ENCODE data around the gene ZBTB20. TPM values are rescaled to one million over a fixed set of nuclear protein-coding genes. Genes with fewer than 3 reads are reported as not detected.

ZBTB20 gene
- total RNA-seq, 3 donors from 2014 or later (not counting 1 experiment from before 2014, with no cell fraction given) = 52.7 to 58.3 (median 55.9) TPM

DNA sequence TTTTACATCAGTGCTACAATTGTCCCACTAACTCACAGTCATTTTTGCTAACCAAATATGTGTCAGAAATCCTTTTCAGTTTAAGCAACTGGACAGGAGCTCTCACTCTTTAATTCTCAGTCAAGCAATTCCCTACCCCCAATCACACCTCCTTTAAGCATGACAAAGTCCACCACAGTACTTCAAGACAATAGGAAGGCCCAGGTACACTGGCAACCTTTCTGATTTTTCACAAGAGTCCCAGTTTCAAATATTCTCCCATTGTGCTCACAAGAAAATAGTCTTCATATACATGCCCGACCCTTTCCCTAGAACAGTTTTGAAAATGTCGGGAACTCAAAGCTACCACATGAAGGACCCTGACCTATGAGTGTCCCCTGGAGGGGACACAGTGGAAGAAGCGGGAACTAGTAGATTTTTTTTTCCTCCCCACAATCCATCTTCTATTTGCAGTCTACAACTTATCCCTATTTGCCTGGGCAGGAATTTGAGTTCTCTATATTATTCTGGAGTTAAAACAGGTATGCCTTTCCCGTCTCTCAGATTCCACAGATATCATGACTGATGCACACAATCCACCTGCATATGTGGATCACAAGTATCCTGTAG, 439.7 kb downstream of the ZBTB20 start:
- no peaks in the 10 kb centered on the region for H3K36me3 Mint-ChIP-seq
- ATAC-seq = no peak

DNA sequence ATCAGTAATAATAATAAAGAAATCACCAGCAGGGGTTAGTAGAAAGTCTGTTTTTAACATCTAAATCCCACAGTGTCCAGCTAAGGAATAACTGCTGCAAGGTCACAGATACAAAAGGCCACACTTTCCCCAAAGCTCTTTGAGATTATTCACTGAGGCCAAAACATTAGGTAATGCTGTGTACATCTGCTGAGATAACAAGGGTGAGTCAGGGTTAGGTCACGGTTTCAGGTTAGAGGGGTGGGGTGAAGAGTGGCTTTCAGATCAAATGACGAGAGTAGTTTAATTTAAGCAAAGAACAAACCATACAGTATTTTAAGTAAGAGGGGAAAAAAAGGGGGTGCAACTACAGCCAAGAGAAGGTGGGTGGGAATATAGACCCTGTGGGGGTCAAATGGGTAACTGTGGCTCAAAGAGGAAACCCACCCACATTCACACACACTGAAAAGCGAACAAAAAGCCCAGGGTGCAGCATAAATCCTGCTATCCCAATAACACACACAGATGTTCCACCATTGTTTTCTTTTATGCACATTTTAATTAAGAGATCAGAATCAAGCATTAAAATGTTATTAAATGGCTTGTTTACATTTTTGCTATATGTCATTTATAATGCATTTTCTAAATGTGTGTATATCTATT, 440.4 kb downstream of the ZBTB20 start:
- no peaks in the 10 kb centered on the region for H3K9me3 Mint-ChIP-seq
- DNase-seq = no peak
- no peaks in the 10 kb centered on the region for H3K27me3 Mint-ChIP-seq (ENCODE audit: low read depth in 2 of 2)
- Histone ChIP-seq H3K9me3 (ENCODE audit: control insufficient read depth, insufficient read depth, low read length) (no peaks in the 10 kb centered on the region), H3K4me3 (ENCODE audit: low read length) (no peak overlapping the region), H3K4me1 (ENCODE audit: control insufficient read depth, insufficient read depth, low read length) (no peaks in the 10 kb centered on the region), H3K27me3 (ENCODE audit: control insufficient read depth, insufficient read depth, low read length) (no peaks in the 10 kb centered on the region), H3K27ac (ENCODE audit: low read length) (no peak overlapping the region), H3K36me3 (ENCODE audit: control insufficient read depth, insufficient read depth, low read length) (no peaks in the 10 kb centered on the region)
- H3K4me1 Mint-ChIP-seq = peaks cover 5 to 13% of the 10 kb centered on the region in 2 donors
- no peak for TF ChIP-seq CTCF (IDR thresholded peaks at IDR 0.05)
- ATAC-seq = no peak
- H3K4me3 Mint-ChIP-seq = no peak overlapping the region
- H3K27ac Mint-ChIP-seq = no peak overlapping the region
- intact Hi-C loops (cut with micrococcal nuclease) = no loop called here
- H3K36me3 Mint-ChIP-seq = no peaks in the 10 kb centered on the region
- 69% methylated on average over 2 of the region's 3 CpGs for WGBS (ENCODE audit: insufficient coverage)

More for the DNA sequence above, 439.7 kb downstream of the ZBTB20 start:
- no peak for TF ChIP-seq CTCF (IDR thresholded peaks at IDR 0.05)
- Mint-ChIP-seq H3K4me1 (peaks cover 5 to 13% of the 10 kb centered on the region in 2 donors), H3K27me3 (ENCODE audit: low read depth in 2 of 2) (no peaks in the 10 kb centered on the region), H3K9me3 (no peaks in the 10 kb centered on the region), H3K27ac (no peak overlapping the region), H3K4me3 (no peak overlapping the region)
- WGBS (ENCODE audit: insufficient coverage) = 98% methylated on average over 3 of the region's 4 CpGs
- Histone ChIP-seq H3K4me1 (ENCODE audit: control insufficient read depth, insufficient read depth, low read length) (no peaks in the 10 kb centered on the region), H3K27me3 (ENCODE audit: control insufficient read depth, insufficient read depth, low read length) (no peaks in the 10 kb centered on the region), H3K27ac (ENCODE audit: low read length) (no peak overlapping the region), H3K36me3 (ENCODE audit: control insufficient read depth, insufficient read depth, low read length) (no peaks in the 10 kb centered on the region), H3K9me3 (ENCODE audit: control insufficient read depth, insufficient read depth, low read length) (no peaks in the 10 kb centered on the region), H3K4me3 (ENCODE audit: low read length) (no peak overlapping the region)
- intact Hi-C loops (cut with micrococcal nuclease) = no loop called here
- DNase-seq = no peak

DNA sequence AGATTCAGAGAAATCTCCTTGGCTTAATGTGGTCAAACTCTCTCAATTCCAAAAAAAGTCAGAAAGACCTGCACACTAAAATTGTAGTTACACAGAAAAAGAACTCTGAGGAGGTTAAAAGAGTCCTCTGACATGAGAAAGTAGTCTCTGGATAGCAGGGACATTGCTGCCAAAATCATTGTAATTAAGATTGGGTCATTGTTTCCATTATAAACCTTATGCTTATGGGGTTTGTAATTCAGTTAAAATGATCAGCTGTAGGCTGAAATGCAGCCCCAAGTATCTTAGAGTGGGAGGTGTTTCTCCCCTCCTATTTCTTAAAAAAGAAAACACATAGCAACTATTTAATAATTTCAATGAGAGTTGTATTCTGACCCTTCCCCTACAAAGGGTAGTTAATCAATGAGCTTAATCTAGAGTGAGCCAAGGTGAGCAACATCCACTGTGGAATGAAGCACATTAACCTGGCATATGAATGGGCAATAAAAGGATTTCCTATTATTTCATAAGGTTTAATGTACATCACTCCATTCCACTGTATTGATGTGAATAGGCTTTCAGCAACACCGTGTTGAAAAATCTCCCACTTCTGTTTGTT, 446.4 kb downstream of the ZBTB20 start:
- Histone ChIP-seq H3K36me3 (ENCODE audit: control insufficient read depth, insufficient read depth, low read length) (no peaks in the 10 kb centered on the region), H3K27ac (ENCODE audit: low read length) (no peak overlapping the region), H3K9me3 (ENCODE audit: control insufficient read depth, insufficient read depth, low read length) (no peaks in the 10 kb centered on the region), H3K27me3 (ENCODE audit: control insufficient read depth, insufficient read depth, low read length) (no peaks in the 10 kb centered on the region), H3K4me1 (ENCODE audit: control insufficient read depth, insufficient read depth, low read length) (no peaks in the 10 kb centered on the region), H3K4me3 (ENCODE audit: low read length) (no peak overlapping the region)
- WGBS (ENCODE audit: insufficient coverage) = no CpG with 5 or more reads among the region's 1 CpG
- no peak for DNase-seq
- intact Hi-C loops (cut with micrococcal nuclease) = no loop called here
- H3K9me3 Mint-ChIP-seq = no peaks in the 10 kb centered on the region
- ATAC-seq = no peak
- no peak overlapping the region for H3K4me3 Mint-ChIP-seq
- H3K4me1 Mint-ChIP-seq = peaks cover 0 to 4% of the 10 kb centered on the region in 2 donors
- TF ChIP-seq CTCF (IDR thresholded peaks at IDR 0.05) = no peak
- H3K27me3 Mint-ChIP-seq (ENCODE audit: low read depth in 2 of 2) = no peaks in the 10 kb centered on the region
- no peaks in the 10 kb centered on the region for H3K36me3 Mint-ChIP-seq
- H3K27ac Mint-ChIP-seq = no peak overlapping the region
